Measurements from ENCODE around the gene EXOC2.

GRCh38 chr6:443621-444159 is 249.2 kb downstream of the EXOC2 start:
- TF ChIP-seq POLR2AphosphoS5 (IDR thresholded peaks at IDR 0.05; ENCODE audit: borderline replicate concordance, low read depth, low read length) (no peak), EZH2 (IDR thresholded peaks at IDR 0.05) (no peak), FOXP2 (optimal IDR thresholded peaks at IDR 0.05; ENCODE audit: control extremely low read depth, extremely low read length, insufficient read depth) (no peak)

All from SK-N-MC (cell line).